Testis (tissue), 3 donors: ENCODE results near the gene HORMAD2. TPM values are rescaled to one million over a fixed set of nuclear protein-coding genes. Genes with fewer than 3 reads are reported as not detected.

ENCODE experiments used
- DNase-seq: peaks from one replicate; pipeline ENCODE4 v3.0.0-alpha.2; 2019
- H3K27ac ChIP-seq, 2 donors: fragments of 200-600 bp; sonication (generic); one replicate each; pipeline ENCODE4 v1.5.1; 2019
- H3K27me3 ChIP-seq: fragments of 200-600 bp; sonication (generic); one replicate; pipeline ENCODE4 v1.5.1; 2019
- H3K36me3 ChIP-seq: fragments of 200-600 bp; sonication (generic); one replicate; pipeline ENCODE4 v1.5.1; 2017; ENCODE audit warnings: low read depth; ENCODE audit errors: missing control alignments
- H3K4me1 ChIP-seq: fragments of 200-600 bp; sonication (generic); one replicate; pipeline ENCODE4 v1.5.1; 2019
- H3K4me3 ChIP-seq, 2 donors: fragments of 200-600 bp; sonication (generic); one replicate each; pipeline ENCODE4 v1.5.1; 2017 to 2019
- H3K9me3 ChIP-seq: fragments of 200-600 bp; sonication (generic); one replicate; pipeline ENCODE4 v1.5.1; 2017
- CTCF ChIP-seq, 3 experiments: fragments of 450-650 bp in 2 of 3; fragments of 200-600 bp in 1 of 3; sonication (generic) in 1 of 3; IDR thresholded peaks; one replicate each; pipeline ENCODE4 v1.5.1; 2016 to 2019; ENCODE audit warnings: antibody characterized with exemption in 3 of 3, mild to moderate bottlenecking in 2 of 3, moderate library complexity in 1 of 3
- POLR2A ChIP-seq: fragments of 450-650 bp; IDR thresholded peaks from one replicate; pipeline ENCODE4 v1.6.1; 2017; ENCODE audit warnings: antibody characterized with exemption, mild to moderate bottlenecking, moderate library complexity
- WGBS, 2 donors: methylation state at CpG; one replicate each; pipeline ENCODE4 v1.1.5; 2018; 5-methylcytosine and 5-hydroxymethylcytosine counted together
- intact Hi-C: fragments of 100-400 bp; cut with DNase I; formaldehyde crosslinking; loops from one replicate; pipeline ENCODE4 v1.15.1; 2023; ENCODE audit warnings: low total_unique reads
- polyA plus RNA-seq: library from polyadenylated mRNA; stranded (reverse); fragments of 350-450 nt; fragmentation: Illumina TruSeq; extraction: RNeasy Lipid Tissue Mini Kit (QIAGEN cat#74804); gene quantifications from one replicate; pipeline ENCODE4 v1.2.3, GENCODE V29; 2014; ENCODE audit warnings: low read depth, low replicate concordance; ENCODE audit not compliant: insufficient read depth
- total RNA-seq, 2 donors: library from RNA; depleted of rRNA; stranded (reverse); fragments of >200 nt; gene quantifications; one replicate each; pipeline ENCODE4 v1.2.3, GENCODE V29; 2016

Gene HORMAD2
- total and polyA plus RNA-seq, 3 donors from 2014 or later, result 14.7 to 45.2 (median 24.2) TPM

GRCh38 chr22:30033901-30034300 lies 46.4 kb upstream of the HORMAD2 start:
- Histone ChIP-seq H3K27ac (no peak overlapping the region), H3K27me3 (no peaks in the 10 kb centered on the region), H3K4me3 (no peak overlapping the region), H3K36me3 (no peaks in the 10 kb centered on the region), H3K9me3 (no peaks in the 10 kb centered on the region), H3K4me1 (no peaks in the 10 kb centered on the region)
- TF ChIP-seq CTCF (IDR thresholded peaks at IDR 0.05) (no peak), POLR2A (no peak)
- no peak for DNase-seq
- WGBS, 2 donors, result 56 to 66% methylated on average over 5 of the region's 5 CpGs
- intact Hi-C loops, result no loop called here

- WGBS, 2 donors, result 94 to 100% methylated on average over 2 of the region's 2 CpGs
Observed at GRCh38 chr22:30036656-30037055, 43.6 kb upstream of the HORMAD2 start.

GRCh38 chr22:30038219-30038618 lies 42.0 kb upstream of the HORMAD2 start:
- no peaks in the 10 kb centered on the region for H3K27me3 ChIP-seq
- no peak overlapping the region for H3K4me3 ChIP-seq
- intact Hi-C loops, result no loop called here
- H3K27ac ChIP-seq, result no peak overlapping the region
- TF ChIP-seq CTCF (IDR thresholded peaks at IDR 0.05) (no peak), POLR2A (no peak)
- H3K36me3 ChIP-seq, result no peaks in the 10 kb centered on the region
- WGBS, 2 donors, result 69 to 74% methylated on average over 3 of the region's 3 CpGs
- H3K9me3 ChIP-seq, result no peaks in the 10 kb centered on the region
- H3K4me1 ChIP-seq, result no peaks in the 10 kb centered on the region
- DNase-seq, result no peak

More at GRCh38 chr22:30036656-30037055, 43.6 kb upstream of the HORMAD2 start:
- no peak for DNase-seq
- H3K9me3 ChIP-seq, result no peaks in the 10 kb centered on the region
- no peak overlapping the region for H3K27ac ChIP-seq
- intact Hi-C loops, result no loop called here
- TF ChIP-seq POLR2A (no peak), CTCF (IDR thresholded peaks at IDR 0.05) (no peak)
- H3K36me3 ChIP-seq, result no peaks in the 10 kb centered on the region
- H3K27me3 ChIP-seq, result no peaks in the 10 kb centered on the region
- H3K4me3 ChIP-seq, result no peak overlapping the region
- H3K4me1 ChIP-seq, result no peaks in the 10 kb centered on the region

- intact Hi-C loops, result no loop called here
- Histone ChIP-seq H3K36me3 (no peaks in the 10 kb centered on the region), H3K4me3 (no peak overlapping the region), H3K9me3 (no peaks in the 10 kb centered on the region), H3K27ac (no peak overlapping the region), H3K27me3 (no peaks in the 10 kb centered on the region), H3K4me1 (no peaks in the 10 kb centered on the region)
- TF ChIP-seq CTCF (IDR thresholded peaks at IDR 0.05) (no peak), POLR2A (no peak)
- DNase-seq, result no peak
- WGBS, 2 donors, result 91 to 94% methylated on average over 11 of the region's 11 CpGs
Observed at GRCh38 chr22:30040499-30041260, 39.6 kb upstream of the HORMAD2 start.

GRCh38 chr22:30041475-30041874 lies 38.8 kb upstream of the HORMAD2 start:
- Histone ChIP-seq H3K36me3 (no peaks in the 10 kb centered on the region), H3K27ac (no peak overlapping the region), H3K27me3 (no peaks in the 10 kb centered on the region), H3K4me3 (no peak overlapping the region), H3K4me1 (no peaks in the 10 kb centered on the region), H3K9me3 (no peaks in the 10 kb centered on the region)
- TF ChIP-seq CTCF (IDR thresholded peaks at IDR 0.05), result no peak
- TF ChIP-seq POLR2A, result no peak
- 88 to 100% methylated on average over 2 of the region's 2 CpGs for WGBS, 2 donors
- intact Hi-C loops, result no loop called here
- no peak for DNase-seq
